ENCODE data around the gene GIMD1. TPM values are rescaled to one million over a fixed set of nuclear protein-coding genes. Genes with fewer than 3 reads are reported as not detected.
A peak's percentile ranks its signal among the peaks of the same experiment; 100 is the strongest.

Gene GIMD1
- total RNA-seq, 1 donor = not detected

GRCh38 chr4:106355193-106355592 is 13.4 kb downstream of the GIMD1 start:
- TF ChIP-seq CTCF (IDR thresholded peaks at IDR 0.05; ENCODE audit: insufficient read depth, low read depth, low read length) = no peak
- no peak overlapping the region for H3K4me3 ChIP-seq (ENCODE audit: low read depth, low read length)
- DNase-seq (ENCODE audit: low read depth) = no peak

GRCh38 chr4:106353786-106354185 is 14.8 kb downstream of the GIMD1 start:
- TF ChIP-seq CTCF (IDR thresholded peaks at IDR 0.05; ENCODE audit: insufficient read depth, low read depth, low read length) = no peak
- H3K4me3 ChIP-seq (ENCODE audit: low read depth, low read length) = no peak overlapping the region
- no peak for DNase-seq (ENCODE audit: low read depth)

- DNase-seq (ENCODE audit: low read depth) = no peak
- no peak overlapping the region for H3K4me3 ChIP-seq (ENCODE audit: low read depth, low read length)
- TF ChIP-seq CTCF (IDR thresholded peaks at IDR 0.05; ENCODE audit: insufficient read depth, low read depth, low read length) = no peak
These were observed 17.6 kb downstream of the GIMD1 start for GRCh38 chr4:106351016-106351415.

- no peak overlapping the region for H3K4me3 ChIP-seq (ENCODE audit: low read depth, low read length)
- no peak for DNase-seq (ENCODE audit: low read depth)
- no peak for TF ChIP-seq CTCF (IDR thresholded peaks at IDR 0.05; ENCODE audit: insufficient read depth, low read depth, low read length)
These were observed 21.4 kb downstream of the GIMD1 start for GRCh38 chr4:106347167-106347566.

GRCh38 chr4:106344647-106344970 is 24.0 kb downstream of the GIMD1 start:
- no peak overlapping the region for H3K4me3 ChIP-seq (ENCODE audit: low read depth, low read length)
- peak; percentile 28 for DNase-seq (ENCODE audit: low read depth)
- TF ChIP-seq CTCF (IDR thresholded peaks at IDR 0.05; ENCODE audit: insufficient read depth, low read depth, low read length) = no peak

GRCh38 chr4:106343865-106344646 is 24.5 kb downstream of the GIMD1 start:
- no peak overlapping the region for H3K4me3 ChIP-seq (ENCODE audit: low read depth, low read length)
- no peak for DNase-seq (ENCODE audit: low read depth)

More at GRCh38 chr4:106343865-106344646, 24.5 kb downstream of the GIMD1 start:
- no peak for TF ChIP-seq CTCF (IDR thresholded peaks at IDR 0.05; ENCODE audit: insufficient read depth, low read depth, low read length)

All from fibroblast of villous mesenchyme (primary cell).